ENCODE measurements around the gene DEGS2.

DEGS2 gene

GRCh38 chr14:100120522-100121269, 38.7 kb downstream of the DEGS2 start:
- H3K4me3 ChIP-seq = no peak overlapping the region
- peak overlapping the region in 1 of 11 experiments; percentile 14; a peak in 1 of 22 replicates for H3K4me2 ChIP-seq
- H3K27me3 ChIP-seq = no peaks in the 10 kb centered on the region
- peak overlapping the region in 2 of 11 experiments; percentile 2 to 31; a peak in 2 of 22 replicates for H3K9ac ChIP-seq
- peaks cover 0 to 32% (median 4%) of the 10 kb centered on the region in 10 experiments; a peak in 8 of 20 replicates for H3K4me1 ChIP-seq
- TF ChIP-seq Cebpa-rat (IDR thresholded peaks at IDR 0.05) = no peak
- no peaks in the 10 kb centered on the region for H3K9me3 ChIP-seq (replicated peaks in 1 of 11)
- H3K36me3 ChIP-seq = peaks cover 73 to 100% (median 95%) of the 10 kb centered on the region in 11 experiments
- H3K27ac ChIP-seq = no peak overlapping the region; a peak in 1 of 22 replicates
- H4K20me1 ChIP-seq = peaks cover 17 to 92% (median 48%) of the 10 kb centered on the region in 11 experiments; a peak in 17 of 22 replicates

GRCh38 chr14:100119251-100119650, 40.2 kb downstream of the DEGS2 start:
- H3K36me3 ChIP-seq = peaks cover 74 to 100% (median 96%) of the 10 kb centered on the region in 11 experiments
- peaks cover 17 to 100% (median 59%) of the 10 kb centered on the region in 11 experiments; a peak in 18 of 22 replicates for H4K20me1 ChIP-seq
- H3K27me3 ChIP-seq = no peaks in the 10 kb centered on the region
- H3K4me3 ChIP-seq = no peak overlapping the region
- TF ChIP-seq Cebpa-rat (IDR thresholded peaks at IDR 0.05) = no peak
- H3K4me1 ChIP-seq = peaks cover 0 to 22% (median 4%) of the 10 kb centered on the region in 10 experiments; a peak in 8 of 20 replicates
- H3K27ac ChIP-seq = no peak overlapping the region
- H3K4me2 ChIP-seq = no peak overlapping the region
- no peaks in the 10 kb centered on the region for H3K9me3 ChIP-seq (replicated peaks in 1 of 11)
- no peak overlapping the region for H3K9ac ChIP-seq

DNA sequence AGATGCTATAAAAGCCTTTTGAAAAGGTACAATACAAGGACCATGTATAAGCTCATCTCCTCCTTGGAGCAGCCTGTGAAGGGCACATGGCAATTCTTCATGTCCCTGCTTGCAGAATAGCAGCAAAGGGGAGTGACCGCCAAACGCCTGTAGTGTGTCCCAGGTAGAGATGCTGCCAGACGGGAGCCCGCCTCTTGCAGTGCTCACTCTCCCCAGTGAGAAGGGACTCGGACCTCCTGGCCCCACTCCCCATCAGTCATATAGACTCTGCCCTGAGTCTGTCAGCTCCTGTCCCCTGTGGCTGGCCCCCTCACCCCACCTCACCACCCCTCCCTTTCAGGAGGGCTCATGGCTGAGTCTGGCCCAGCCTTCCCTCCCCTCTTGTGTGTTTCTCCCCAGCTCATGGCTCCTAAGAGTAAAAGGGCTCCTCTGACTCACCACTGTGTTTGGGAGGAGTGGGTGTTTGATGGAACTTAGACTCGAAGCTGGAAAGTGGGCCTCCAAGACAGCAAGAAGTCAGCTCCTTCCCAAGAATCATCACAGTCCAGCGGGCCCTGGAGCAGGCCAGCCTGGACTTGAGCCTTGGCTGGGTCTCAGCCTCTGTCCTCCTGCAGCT, 40.9 kb downstream of the DEGS2 start:
- H3K4me2 ChIP-seq = no peak overlapping the region
- H3K27me3 ChIP-seq = no peaks in the 10 kb centered on the region
- peaks cover 17 to 100% (median 59%) of the 10 kb centered on the region in 11 experiments; a peak in 18 of 22 replicates for H4K20me1 ChIP-seq
- peaks cover 70 to 100% (median 96%) of the 10 kb centered on the region in 11 experiments for H3K36me3 ChIP-seq
- H3K9me3 ChIP-seq (replicated peaks in 1 of 11) = no peaks in the 10 kb centered on the region
- 0 out of 22 replicates have a peak overlapping the region, but pooled peaks of 1 of the 11 experiments have one; percentile 5 for H3K9ac ChIP-seq
- H3K4me3 ChIP-seq = no peak overlapping the region
- peaks cover 0 to 22% (median 4%) of the 10 kb centered on the region in 10 experiments; a peak in 8 of 20 replicates for H3K4me1 ChIP-seq
- no peak for TF ChIP-seq Cebpa-rat (IDR thresholded peaks at IDR 0.05)
- no peak overlapping the region for H3K27ac ChIP-seq

DNA sequence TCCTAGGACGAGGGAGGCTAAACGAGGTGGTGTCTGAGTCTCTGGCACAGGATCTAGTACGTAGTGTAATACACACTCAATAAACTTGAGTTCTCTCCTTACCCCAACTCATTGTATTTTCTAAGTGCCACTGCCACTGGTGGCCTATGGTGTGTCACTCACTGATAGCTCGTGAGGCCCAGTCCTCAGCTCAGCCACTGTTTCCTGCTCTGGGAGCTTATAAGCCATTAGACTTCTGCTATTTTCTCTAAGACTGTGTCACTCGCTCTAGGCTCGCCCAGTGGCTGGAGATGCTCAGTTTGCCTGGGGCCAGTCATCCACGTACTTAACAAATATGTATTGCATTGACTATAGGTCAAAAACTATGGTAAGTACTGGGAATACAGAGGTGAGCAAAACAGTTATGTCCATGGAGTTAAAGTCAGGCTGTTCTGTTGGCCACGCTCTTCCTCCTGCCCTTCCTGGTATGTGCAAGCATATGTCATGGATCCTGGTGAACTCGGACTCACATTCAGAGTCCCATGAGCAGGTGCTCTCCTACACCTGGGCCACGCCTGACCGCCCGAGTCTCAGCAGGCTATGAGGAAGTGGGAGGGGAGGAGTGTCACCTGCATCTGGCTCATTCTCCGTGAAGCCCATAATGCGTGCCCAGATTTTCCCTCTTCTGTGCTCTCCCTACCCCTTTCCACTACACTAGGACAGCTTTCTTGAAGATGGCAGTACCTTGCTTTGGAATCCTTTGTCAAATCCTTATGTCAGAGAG, 41.6 kb downstream of the DEGS2 start:
- Histone ChIP-seq H3K9ac (no peak overlapping the region), H3K4me2 (no peak overlapping the region), H4K20me1 (peaks cover 17 to 100% (median 53%) of the 10 kb centered on the region in 11 experiments; a peak in 18 of 22 replicates), H3K9me3 (replicated peaks in 1 of 11) (no peaks in the 10 kb centered on the region), H3K27ac (no peak overlapping the region), H3K4me3 (no peak overlapping the region), H3K27me3 (no peaks in the 10 kb centered on the region), H3K36me3 (peaks cover 65 to 100% (median 95%) of the 10 kb centered on the region in 11 experiments), H3K4me1 (peaks cover 0 to 22% (median 4%) of the 10 kb centered on the region in 10 experiments; a peak in 8 of 20 replicates)
- TF ChIP-seq Cebpa-rat (IDR thresholded peaks at IDR 0.05) = no peak

- Histone ChIP-seq H3K4me2 (no peak overlapping the region), H4K20me1 (peaks cover 15 to 100% (median 51%) of the 10 kb centered on the region in 11 experiments; a peak in 18 of 22 replicates), H3K4me3 (no peak overlapping the region), H3K9me3 (replicated peaks in 1 of 11) (no peaks in the 10 kb centered on the region), H3K27ac (no peak overlapping the region), H3K27me3 (no peaks in the 10 kb centered on the region), H3K36me3 (peaks cover 66 to 100% (median 97%) of the 10 kb centered on the region in 11 experiments), H3K4me1 (peaks cover 0 to 14% (median 4%) of the 10 kb centered on the region in 10 experiments; a peak in 8 of 20 replicates), H3K9ac (no peak overlapping the region)
- TF ChIP-seq Cebpa-rat (IDR thresholded peaks at IDR 0.05) = no peak
Measured at GRCh38 chr14:100117026-100117425, 42.4 kb downstream of the DEGS2 start.

DNA sequence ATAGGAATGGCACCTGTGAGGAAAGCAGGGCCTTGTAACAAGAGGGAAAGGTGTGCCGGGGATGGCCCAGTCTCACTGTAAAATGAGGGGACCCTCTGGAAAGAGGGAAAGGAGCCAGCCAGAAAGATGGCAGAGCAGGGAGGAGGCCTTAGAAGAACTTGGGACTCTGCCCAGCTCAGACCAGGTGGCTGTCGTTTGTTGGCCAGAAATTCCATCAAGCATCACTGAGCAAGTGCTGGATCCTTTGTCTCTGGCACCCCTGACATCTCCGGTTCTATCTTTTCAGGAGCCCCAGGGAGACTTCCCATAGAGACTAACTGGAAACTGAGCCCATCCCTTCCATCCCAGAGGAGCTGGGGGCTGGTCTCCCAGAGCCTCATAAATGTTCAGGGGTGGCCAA, 43.3 kb downstream of the DEGS2 start:
- no peaks in the 10 kb centered on the region for H3K9me3 ChIP-seq (replicated peaks in 1 of 11)
- no peak overlapping the region for H3K9ac ChIP-seq
- no peak overlapping the region for H3K4me2 ChIP-seq
- no peak overlapping the region for H3K27ac ChIP-seq
- H3K27me3 ChIP-seq = no peaks in the 10 kb centered on the region
- peaks cover 0 to 5% (median 0%) of the 10 kb centered on the region in 10 experiments; a peak in 7 of 20 replicates for H3K4me1 ChIP-seq
- H3K36me3 ChIP-seq = peaks cover 64 to 100% (median 95%) of the 10 kb centered on the region in 11 experiments
- TF ChIP-seq Cebpa-rat (IDR thresholded peaks at IDR 0.05) = no peak
- no peak overlapping the region for H3K4me3 ChIP-seq
- H4K20me1 ChIP-seq = peaks cover 7 to 99% (median 48%) of the 10 kb centered on the region in 11 experiments; a peak in 18 of 22 replicates

DNA sequence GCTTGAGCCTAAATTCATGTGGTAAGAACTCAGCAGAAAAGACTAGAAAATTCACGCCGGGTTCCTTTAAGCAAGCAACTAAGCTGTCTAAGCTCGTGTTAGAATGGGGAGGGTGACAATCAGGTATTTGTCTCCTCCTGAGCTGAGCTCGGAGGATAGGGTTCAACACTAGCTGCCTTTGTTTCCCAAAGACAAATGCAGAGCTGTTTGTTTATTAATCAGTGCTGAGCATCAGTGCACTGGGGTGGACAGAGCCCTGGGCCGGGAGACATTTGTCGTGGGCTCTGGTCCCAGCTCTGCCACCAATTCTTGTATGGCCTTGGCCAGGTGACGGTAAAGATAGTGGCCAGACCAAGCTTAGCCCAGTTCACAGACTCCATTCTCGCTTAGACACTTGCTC, 43.7 kb downstream of the DEGS2 start:
- Histone ChIP-seq H3K36me3 (peaks cover 60 to 100% (median 93%) of the 10 kb centered on the region in 11 experiments), H3K4me3 (no peak overlapping the region), H3K4me1 (peaks cover 0 to 3% (median 0%) of the 10 kb centered on the region in 10 experiments; a peak in 6 of 20 replicates), H3K27me3 (no peaks in the 10 kb centered on the region), H3K9ac (no peak overlapping the region), H4K20me1 (peaks cover 4 to 98% (median 46%) of the 10 kb centered on the region in 11 experiments; a peak in 17 of 22 replicates), H3K4me2 (no peak overlapping the region), H3K9me3 (replicated peaks in 1 of 11) (no peaks in the 10 kb centered on the region), H3K27ac (no peak overlapping the region)
- no peak for TF ChIP-seq Cebpa-rat (IDR thresholded peaks at IDR 0.05)

DNA sequence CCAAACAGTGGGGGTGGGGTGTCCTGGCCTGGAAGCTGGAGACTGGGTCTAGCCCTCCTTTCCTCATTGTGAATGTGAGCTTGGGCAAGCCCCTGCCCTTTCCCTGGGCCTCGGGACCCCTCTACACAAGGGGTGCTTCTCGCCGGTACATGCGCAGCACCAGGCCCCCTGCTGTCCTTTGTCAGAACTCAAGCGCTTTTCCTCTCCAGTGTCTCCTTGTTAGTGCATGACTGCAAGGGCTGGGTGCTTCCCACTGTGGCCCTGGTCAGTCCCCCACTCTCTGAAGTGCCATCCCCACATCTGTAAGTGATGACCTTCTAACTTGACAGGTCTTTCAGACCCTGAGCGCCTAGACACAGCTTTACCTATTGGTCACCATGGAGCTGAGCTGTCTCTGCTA, 44.2 kb downstream of the DEGS2 start:
- Histone ChIP-seq H3K4me2 (no peak overlapping the region), H3K27ac (no peak overlapping the region), H3K27me3 (no peaks in the 10 kb centered on the region), H3K4me1 (peaks cover 0 to 3% (median 0%) of the 10 kb centered on the region in 10 experiments; a peak in 2 of 20 replicates), H3K4me3 (no peak overlapping the region), H4K20me1 (peaks cover 6 to 98% (median 50%) of the 10 kb centered on the region in 11 experiments; a peak in 18 of 22 replicates), H3K9ac (no peak overlapping the region), H3K36me3 (peaks cover 64 to 100% (median 93%) of the 10 kb centered on the region in 11 experiments), H3K9me3 (replicated peaks in 1 of 11) (no peaks in the 10 kb centered on the region)
- TF ChIP-seq Cebpa-rat (IDR thresholded peaks at IDR 0.05) = no peak
